Ascending aorta (tissue), 2 donors: ENCODE data around the gene TMEM53. TPM values are rescaled to one million over a fixed set of nuclear protein-coding genes. Genes with fewer than 3 reads are reported as not detected.

Source experiments
- DNase-seq, 2 donors: peaks; one replicate each; pipeline ENCODE4 v3.0.0-alpha.2; 2019; ENCODE audit warnings: low spot score in 2 of 2
- H3K27ac ChIP-seq, 2 donors: fragments of 200-600 bp; sonication (generic); one replicate each; pipeline ENCODE4 v1.5.1; 2016 to 2017; ENCODE audit warnings: mild to moderate bottlenecking in 1 of 2
- H3K27me3 ChIP-seq: fragments of 200-600 bp; sonication (generic); one replicate; pipeline ENCODE4 v1.5.1; 2017
- H3K36me3 ChIP-seq, 2 donors: fragments of 200-600 bp; sonication (generic); one replicate each; pipeline ENCODE4 v1.5.1; 2016
- H3K4me1 ChIP-seq, 2 donors: fragments of 200-600 bp; sonication (generic); one replicate each; pipeline ENCODE4 v1.5.1; 2016 to 2017; ENCODE audit warnings: mild to moderate bottlenecking in 1 of 2
- H3K4me3 ChIP-seq, 2 donors: fragments of 200-600 bp; sonication (generic); one replicate each; pipeline ENCODE4 v1.5.1; 2016 to 2017; ENCODE audit warnings: mild to moderate bottlenecking in 1 of 2
- H3K9me3 ChIP-seq, 2 donors: fragments of 200-600 bp; sonication (generic); one replicate each; pipeline ENCODE4 v1.5.1; 2016
- intact Hi-C: fragments of 100-400 bp; cut with DNase I; formaldehyde crosslinking; loops from one replicate; pipeline ENCODE4 v1.15.1; 2023
- total RNA-seq: library from RNA; depleted of rRNA; stranded (reverse); fragments of >200 nt; gene quantifications from one replicate; pipeline ENCODE4 v1.1.0, GENCODE V29; 2016
- TF ChIP-seq, protein P1 (sequence below), 3 experiments: fragments of 200-600 bp in 2 of 3; fragments of 450-650 bp in 1 of 3; sonication (generic) in 2 of 3; IDR thresholded peaks; one replicate each; pipeline ENCODE4 v1.5.1; 2016 to 2019; ENCODE audit warnings: antibody characterized with exemption in 3 of 3, mild to moderate bottlenecking in 1 of 3, moderate library complexity in 1 of 3

Gene TMEM53
- total RNA-seq, 1 donor from 2014 or later: 9.2 TPM

- TF ChIP-seq, protein P1, sequence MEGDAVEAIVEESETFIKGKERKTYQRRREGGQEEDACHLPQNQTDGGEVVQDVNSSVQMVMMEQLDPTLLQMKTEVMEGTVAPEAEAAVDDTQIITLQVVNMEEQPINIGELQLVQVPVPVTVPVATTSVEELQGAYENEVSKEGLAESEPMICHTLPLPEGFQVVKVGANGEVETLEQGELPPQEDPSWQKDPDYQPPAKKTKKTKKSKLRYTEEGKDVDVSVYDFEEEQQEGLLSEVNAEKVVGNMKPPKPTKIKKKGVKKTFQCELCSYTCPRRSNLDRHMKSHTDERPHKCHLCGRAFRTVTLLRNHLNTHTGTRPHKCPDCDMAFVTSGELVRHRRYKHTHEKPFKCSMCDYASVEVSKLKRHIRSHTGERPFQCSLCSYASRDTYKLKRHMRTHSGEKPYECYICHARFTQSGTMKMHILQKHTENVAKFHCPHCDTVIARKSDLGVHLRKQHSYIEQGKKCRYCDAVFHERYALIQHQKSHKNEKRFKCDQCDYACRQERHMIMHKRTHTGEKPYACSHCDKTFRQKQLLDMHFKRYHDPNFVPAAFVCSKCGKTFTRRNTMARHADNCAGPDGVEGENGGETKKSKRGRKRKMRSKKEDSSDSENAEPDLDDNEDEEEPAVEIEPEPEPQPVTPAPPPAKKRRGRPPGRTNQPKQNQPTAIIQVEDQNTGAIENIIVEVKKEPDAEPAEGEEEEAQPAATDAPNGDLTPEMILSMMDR (IDR thresholded peaks at IDR 0.05): no peak
- Histone ChIP-seq H3K4me3 (no peak overlapping the region), H3K27me3 (no peaks in the 10 kb centered on the region), H3K4me1 (no peaks in the 10 kb centered on the region), H3K9me3 (no peaks in the 10 kb centered on the region), H3K36me3 (no peaks in the 10 kb centered on the region), H3K27ac (no peak overlapping the region)
- DNase-seq: no peak
- intact Hi-C loops: no loop called here
Observed at GRCh38 chr1:44719318-44719717, 45.0 kb upstream of the TMEM53 start.

- H3K4me1 ChIP-seq: no peaks in the 10 kb centered on the region
- DNase-seq: no peak
- no peaks in the 10 kb centered on the region for H3K36me3 ChIP-seq
- H3K4me3 ChIP-seq: no peak overlapping the region
- TF ChIP-seq, protein P1 (IDR thresholded peaks at IDR 0.05): no peak
- intact Hi-C loops: no loop called here
- H3K27me3 ChIP-seq: no peaks in the 10 kb centered on the region
- H3K9me3 ChIP-seq: no peaks in the 10 kb centered on the region
- H3K27ac ChIP-seq: no peak overlapping the region
Observed at GRCh38 chr1:44718091-44718490, 43.8 kb upstream of the TMEM53 start.

DNA sequence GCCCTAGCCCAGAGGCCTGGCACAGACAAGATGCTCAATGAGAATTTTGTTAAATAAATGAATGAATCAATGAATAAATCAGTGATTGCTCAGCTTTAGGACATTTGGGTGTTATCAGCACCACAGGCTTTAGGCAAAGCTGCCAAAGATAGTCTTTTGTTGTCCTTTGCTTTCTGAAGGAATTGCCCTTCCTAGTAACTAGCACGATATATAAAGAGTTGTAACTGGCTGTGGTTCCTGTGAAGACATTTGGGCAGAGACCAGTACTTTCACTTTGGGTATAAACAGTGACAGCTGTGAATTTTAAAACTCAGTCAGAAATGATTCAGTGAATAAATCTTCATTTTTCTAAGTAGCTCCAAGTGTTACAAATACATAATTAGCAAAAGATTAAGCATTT lies 43.4 kb upstream of the TMEM53 start:
- H3K36me3 ChIP-seq: no peaks in the 10 kb centered on the region
- no peak for DNase-seq
- no peaks in the 10 kb centered on the region for H3K27me3 ChIP-seq
- no peaks in the 10 kb centered on the region for H3K9me3 ChIP-seq
- H3K27ac ChIP-seq: no peak overlapping the region
- TF ChIP-seq, protein P1 (IDR thresholded peaks at IDR 0.05): no peak
- H3K4me1 ChIP-seq: no peaks in the 10 kb centered on the region
- intact Hi-C loops: no loop called here
- no peak overlapping the region for H3K4me3 ChIP-seq

- H3K36me3 ChIP-seq: no peaks in the 10 kb centered on the region
- intact Hi-C loops: no loop called here
- H3K4me3 ChIP-seq: no peak overlapping the region
- H3K4me1 ChIP-seq: no peaks in the 10 kb centered on the region
- H3K27me3 ChIP-seq: no peaks in the 10 kb centered on the region
- H3K27ac ChIP-seq: no peak overlapping the region
- TF ChIP-seq, protein P1 (IDR thresholded peaks at IDR 0.05): no peak
- no peak for DNase-seq
- no peaks in the 10 kb centered on the region for H3K9me3 ChIP-seq
Observed at GRCh38 chr1:44717156-44717555, 42.9 kb upstream of the TMEM53 start.

DNA sequence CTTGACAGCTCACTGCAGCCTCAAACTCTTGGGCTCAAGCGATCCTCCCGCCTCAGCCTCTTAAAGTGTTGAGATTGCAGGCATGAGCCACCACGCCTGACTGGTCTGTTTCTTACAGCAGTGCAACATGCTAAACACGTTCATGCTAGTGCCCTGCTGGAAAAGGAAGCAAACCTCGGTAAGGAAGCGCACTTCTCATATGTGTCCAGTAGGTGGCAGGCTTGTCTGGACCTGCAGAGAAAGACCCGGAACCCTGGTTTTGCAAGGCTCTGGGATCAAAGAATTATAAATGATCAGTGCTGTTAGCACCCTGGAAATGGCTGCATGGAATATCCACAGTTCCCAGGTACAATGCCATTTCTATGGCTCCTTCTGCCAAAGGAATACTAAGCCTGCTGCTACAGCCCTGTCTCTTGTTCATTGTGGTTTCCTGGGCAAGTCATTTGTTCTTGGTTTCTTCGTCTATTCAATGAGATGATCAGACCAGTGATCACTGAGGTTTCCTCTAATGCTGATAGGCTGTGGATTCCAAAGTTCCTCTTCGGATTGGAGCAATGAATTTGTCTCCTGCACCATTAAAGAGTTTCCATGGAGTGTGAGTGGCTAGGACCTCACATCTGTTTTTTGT lies 40.8 kb upstream of the TMEM53 start:
- no peaks in the 10 kb centered on the region for H3K27me3 ChIP-seq
- intact Hi-C loops: no loop called here
- H3K4me3 ChIP-seq: no peak overlapping the region
- no peak overlapping the region for H3K27ac ChIP-seq
- no peaks in the 10 kb centered on the region for H3K4me1 ChIP-seq
- TF ChIP-seq, protein P1 (IDR thresholded peaks at IDR 0.05): peak; percentile 66 to 89 (median 86)
- no peaks in the 10 kb centered on the region for H3K36me3 ChIP-seq
- DNase-seq: peak in 1 of 2 donors; percentile 81
- H3K9me3 ChIP-seq: no peaks in the 10 kb centered on the region

- intact Hi-C loops: no loop called here
Observed at GRCh38 chr1:44714532-44714931, 40.3 kb upstream of the TMEM53 start.

More at GRCh38 chr1:44714532-44714931, 40.3 kb upstream of the TMEM53 start:
- DNase-seq: no peak
- H3K27ac ChIP-seq: no peak overlapping the region
- H3K36me3 ChIP-seq: no peaks in the 10 kb centered on the region
- no peaks in the 10 kb centered on the region for H3K4me1 ChIP-seq
- H3K9me3 ChIP-seq: no peaks in the 10 kb centered on the region
- H3K4me3 ChIP-seq: no peak overlapping the region
- H3K27me3 ChIP-seq: no peaks in the 10 kb centered on the region
- TF ChIP-seq, protein P1 (IDR thresholded peaks at IDR 0.05): no peak
